LHCN-M2 (cell line): ENCODE measurements around the gene PCCA. TPM values are rescaled to one million over a fixed set of nuclear protein-coding genes. Genes with fewer than 3 reads are reported as not detected.
A peak's percentile ranks its signal among the peaks of the same experiment; 100 is the strongest.

Source experiments
- DNase-seq: peaks from one replicate; pipeline ENCODE4 v3.0.0-alpha.2; 2012; ENCODE audit warnings: low read depth
- total RNA-seq: library from RNA; depleted of rRNA; stranded (reverse); fragments of >200 nt; gene quantifications from 2 replicates; pipeline ENCODE4 v1.2.3, GENCODE V29; 2014

The PCCA gene
- total RNA-seq, 1 experiment from 2014 or later = 10.5 TPM

DNA sequence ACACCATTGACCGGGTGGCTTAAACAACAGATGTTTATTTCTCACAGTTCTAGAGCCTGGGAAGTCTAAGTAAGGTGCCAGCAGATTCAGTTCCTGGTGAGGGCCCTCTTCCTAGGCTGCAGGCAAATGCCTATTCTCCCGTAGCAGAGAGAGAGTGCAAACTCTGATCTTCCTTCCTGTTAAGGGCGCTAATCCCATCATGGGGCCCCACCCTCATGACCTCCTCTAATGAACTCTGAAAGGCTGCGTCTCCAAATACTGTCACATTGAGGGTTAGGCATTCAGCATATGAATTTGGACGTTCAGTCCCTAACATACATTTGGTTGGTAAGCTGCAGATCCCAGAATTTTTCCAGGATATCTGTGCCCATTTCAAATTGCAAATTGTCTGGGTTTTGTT lies 370.9 kb downstream of the PCCA start:
- DNase-seq = no peak

DNA sequence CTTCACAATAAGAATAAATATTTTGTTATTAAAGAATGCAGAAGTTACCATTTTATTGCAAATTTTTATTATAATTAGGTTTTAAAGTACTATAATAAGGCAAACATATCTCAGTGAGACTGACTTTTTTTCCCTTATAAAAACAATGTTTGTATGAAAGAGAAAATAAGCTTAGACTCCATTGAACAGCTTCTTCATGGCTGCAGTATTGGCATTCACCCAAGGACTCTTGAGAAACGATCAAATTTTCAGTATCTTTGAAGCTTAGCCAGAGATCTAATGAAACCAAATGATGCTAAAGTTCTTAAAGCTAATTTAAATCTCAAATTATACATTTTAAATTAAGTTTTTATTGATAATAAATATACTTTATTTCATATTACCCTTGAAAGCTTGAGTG lies 371.4 kb downstream of the PCCA start:
- no peak for DNase-seq

DNA sequence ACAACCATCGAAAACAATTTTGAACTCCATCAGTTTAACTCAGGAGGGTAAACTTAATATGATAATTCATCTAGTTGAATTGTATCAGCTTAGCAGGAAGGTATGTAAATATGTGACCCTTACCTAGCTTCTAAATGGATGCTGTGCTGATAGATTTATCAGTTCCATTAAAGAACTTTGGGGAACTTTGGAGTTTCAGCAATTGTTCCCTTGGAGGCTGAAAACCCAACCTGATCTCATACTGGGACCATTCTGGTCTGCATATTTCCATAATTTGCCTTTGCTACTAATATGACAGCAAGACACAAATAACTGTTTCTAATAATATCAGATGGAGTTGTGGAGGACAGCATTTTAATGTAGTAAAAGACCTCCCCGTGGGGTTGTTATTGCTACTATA lies 371.9 kb downstream of the PCCA start:
- DNase-seq = no peak

DNA sequence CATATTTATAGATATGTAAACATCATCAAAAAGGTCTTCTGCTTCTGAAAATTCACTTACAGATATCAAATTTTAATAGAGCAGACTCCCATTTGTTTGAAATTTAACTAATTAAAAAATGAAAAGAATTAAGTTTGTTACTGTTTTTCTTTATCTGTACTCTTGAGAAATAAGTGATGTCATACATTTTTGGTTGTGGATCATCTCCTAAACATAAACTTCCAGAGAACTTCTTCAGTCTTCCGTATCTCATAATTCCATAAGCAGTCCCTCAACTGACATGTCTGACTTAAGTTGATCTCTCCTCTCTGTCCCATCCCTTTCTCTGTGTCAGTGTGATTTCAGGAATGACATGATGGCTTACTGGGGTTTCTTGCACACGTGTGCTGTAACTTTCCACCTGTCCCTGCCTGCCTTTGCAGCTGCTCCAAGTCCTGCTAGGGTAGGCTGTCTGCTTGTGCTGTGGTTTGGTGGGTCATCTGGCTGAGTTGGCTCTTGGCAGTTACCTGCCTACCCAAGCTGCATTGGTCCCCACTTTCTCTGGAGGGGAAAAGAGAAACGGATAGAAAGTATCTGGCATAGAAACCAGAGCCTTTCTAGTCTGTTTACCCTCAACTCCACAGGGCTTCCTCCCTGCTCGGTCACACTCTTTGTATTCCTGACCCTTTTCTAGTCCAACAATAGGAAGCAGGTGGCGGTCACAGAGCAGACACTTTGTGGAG lies 372.6 kb downstream of the PCCA start:
- peak; percentile 55 for DNase-seq

DNA sequence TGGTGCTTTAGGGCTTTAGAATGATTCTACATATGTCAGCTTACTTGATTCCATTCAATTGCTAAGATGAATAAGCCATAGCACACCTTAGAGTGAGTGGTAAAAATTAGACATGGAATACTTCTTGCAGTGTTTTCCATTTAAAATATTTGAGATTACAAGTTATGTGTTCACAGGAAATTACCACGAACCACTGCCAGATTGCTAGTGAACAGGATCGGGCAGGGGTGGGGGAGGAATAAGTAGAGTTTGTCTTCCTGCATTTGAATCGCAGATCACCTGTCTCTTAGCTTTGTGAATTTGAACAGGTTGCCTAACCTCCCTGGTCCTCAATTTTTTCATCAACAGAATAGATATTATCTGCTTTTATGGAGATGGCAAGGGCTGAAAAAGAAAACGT lies 375.1 kb downstream of the PCCA start:
- no peak for DNase-seq

DNA sequence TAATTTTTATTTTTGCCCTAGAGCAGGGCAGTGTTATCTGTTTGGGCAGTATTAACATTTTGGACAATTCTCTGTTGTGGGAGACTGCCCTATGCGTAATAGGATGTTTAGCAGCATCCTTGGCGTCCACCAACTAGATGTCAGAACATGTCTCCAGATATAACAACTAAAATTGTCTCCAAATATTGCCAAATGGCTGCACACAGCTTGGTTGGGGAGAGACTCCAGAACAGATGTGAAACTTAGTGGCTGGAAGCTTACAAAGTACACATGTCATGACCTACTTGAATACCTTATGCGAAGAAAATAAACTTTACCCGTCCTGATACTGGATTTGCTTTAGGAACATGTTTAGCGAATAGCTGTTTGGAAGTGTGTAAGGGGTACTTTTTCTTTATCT lies 376.7 kb downstream of the PCCA start:
- DNase-seq = no peak

DNA sequence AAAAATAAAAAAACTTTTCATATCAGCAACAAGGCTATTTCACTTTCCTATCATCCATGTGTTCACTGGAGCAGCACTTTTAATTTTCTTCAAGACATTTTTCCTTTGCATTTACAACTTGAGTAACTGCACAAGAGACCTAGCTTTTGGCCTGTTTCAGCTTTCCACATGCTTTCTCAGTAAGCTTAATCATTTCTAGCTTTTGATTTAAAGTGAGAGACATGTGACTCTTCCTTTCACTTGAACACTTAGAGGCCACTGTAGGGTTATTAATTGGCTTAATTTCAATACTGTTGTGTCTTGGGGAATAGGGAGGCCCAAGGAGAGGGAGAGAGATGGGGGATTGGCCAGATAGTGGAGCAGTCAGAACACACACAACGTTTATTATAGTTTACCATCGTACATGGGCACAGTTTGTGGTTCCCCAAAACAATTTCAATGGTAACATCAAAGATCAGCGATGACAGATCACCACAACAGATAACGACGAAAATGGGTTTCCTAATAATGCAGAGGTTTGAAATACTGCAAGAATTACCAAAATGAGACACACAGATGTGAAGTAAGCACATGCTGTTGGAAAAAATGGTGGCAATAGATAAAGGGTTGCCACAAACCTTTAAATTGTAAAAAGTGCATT lies 382.1 kb downstream of the PCCA start:
- no peak for DNase-seq

DNA sequence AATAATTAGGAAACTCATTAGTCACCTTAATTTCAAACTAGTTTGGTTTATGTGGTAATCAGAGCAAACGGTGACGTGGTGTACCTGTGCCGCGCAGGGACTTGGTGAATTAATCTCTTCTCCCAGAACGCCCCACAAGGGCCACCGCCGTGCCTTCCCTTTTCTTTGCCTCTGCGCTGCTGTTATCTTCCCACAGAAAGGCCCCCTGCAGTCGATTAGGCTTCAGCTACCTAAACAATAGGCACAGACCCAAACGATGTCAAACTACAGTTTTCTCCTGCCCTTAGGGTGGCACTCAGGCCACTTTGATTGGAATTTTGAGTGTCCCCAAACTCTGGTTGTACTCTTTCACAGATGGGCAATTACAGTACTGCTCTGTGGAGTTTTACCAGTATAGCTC lies 384.2 kb downstream of the PCCA start:
- DNase-seq = no peak

DNA sequence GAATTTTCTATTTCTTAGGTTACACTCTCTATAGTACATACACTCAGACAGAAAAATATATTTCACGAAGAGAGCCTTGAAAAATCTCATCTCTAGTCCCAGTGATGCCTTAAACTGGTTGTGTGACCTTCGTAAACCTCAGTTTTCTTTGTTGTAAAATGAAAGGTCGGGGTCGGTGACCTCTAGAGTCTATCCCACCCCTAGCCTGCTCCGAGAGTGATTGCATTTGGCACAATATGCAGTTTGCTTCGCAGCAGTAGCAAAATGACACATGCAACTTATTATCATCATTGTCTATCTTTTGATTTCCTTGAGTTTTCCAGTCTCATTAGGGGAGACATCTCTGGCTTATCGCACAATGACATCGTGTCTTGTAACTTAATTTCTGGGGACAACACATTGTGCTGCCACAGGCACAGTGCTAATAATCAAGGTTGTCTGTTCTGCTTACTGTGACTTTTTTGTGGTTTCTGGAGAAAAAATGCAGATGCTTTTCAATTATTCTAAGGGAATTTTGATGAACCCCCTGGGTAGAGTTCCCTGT lies 384.7 kb downstream of the PCCA start:
- no peak for DNase-seq

DNA sequence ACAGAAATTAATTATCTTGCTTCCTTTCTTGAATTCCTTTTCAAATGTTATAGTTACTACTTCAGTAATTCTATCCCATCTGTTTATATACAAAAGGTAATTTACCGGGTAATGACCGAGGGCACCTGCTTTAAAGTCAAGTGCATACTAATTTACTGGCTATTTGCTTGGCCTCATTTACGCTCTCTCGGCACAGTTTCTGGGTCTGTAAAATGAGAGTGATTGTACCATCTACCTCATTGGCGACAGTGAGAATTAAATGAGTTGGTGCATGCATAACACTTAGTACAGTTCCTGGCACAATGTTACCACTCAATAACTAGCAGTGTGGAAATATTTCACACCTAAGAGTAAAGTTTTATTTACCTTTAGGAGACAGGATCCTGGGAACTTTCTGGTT lies 388.1 kb downstream of the PCCA start:
- no peak for DNase-seq

DNA sequence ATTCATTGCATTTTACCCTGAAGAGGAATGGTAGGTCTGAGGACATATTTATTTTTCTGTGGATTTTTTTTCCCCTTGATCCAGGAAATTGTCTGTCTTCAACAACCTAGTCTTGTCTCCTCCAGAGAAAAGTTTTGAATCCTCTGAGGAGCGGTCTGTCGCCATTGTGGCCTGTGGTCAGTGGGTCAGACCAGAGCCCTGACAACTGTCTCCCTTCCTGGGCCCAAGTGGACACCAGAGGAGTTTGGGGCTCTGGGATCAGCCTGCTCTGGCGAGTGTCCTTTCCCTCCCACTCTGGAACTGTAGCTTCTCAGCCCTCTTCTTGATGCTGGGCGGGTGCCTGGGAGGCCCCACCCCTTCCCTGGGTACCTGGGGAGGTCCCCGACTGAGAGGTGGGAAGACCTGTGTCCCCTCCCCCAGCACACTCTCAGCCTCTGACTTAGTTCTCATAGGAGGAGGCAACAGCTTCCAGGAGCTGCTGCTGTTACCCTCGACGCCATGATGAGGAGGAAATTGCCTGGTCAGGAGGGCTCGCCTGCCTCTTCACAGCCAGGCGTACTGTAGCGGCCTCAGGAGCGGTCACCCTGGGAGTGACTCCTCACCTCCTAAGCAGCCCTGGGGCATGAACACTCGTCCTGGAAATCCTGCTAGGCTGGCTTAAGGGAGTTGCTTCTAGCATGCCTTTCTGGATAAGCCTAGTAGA lies 389.4 kb downstream of the PCCA start:
- DNase-seq = no peak

DNA sequence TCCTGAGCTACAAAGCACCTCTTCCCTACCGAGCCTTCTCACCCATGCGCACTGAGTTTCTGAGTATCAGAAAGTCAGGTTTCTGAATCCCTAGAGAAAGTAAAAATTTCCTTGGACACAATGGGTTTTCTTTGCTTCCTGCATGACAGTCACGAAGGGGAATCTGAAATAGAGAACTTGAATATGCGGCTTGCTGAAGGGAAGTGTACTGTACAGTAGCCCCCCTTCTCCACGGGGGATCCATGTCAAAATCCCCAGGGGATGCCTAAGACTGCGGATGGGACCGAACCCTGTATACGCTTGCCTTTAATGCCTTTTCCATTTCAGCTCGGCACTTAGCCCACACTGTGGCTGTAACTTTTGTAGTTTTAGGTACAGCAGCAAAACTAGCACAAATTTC lies 391.8 kb downstream of the PCCA start:
- DNase-seq = no peak

DNA sequence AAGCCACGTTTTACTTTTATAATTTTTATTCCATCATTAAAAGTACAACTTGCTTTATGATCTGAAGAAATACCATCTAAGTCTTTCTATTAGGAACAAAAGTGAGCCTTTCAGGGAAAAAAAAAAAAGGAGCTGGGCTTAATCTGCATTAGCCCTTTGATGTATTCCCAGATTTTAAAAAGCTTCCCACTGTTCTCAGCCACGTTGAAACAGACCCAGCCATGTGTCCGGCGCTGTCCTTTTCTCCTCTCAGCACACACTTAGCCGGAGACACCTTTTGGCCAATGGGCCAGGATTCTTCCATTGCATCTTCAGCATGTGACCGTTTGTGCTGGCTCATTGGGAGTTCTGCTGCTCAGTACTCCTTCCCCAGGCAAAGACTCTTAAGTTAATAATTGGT lies 394.2 kb downstream of the PCCA start:
- DNase-seq = no peak

DNA sequence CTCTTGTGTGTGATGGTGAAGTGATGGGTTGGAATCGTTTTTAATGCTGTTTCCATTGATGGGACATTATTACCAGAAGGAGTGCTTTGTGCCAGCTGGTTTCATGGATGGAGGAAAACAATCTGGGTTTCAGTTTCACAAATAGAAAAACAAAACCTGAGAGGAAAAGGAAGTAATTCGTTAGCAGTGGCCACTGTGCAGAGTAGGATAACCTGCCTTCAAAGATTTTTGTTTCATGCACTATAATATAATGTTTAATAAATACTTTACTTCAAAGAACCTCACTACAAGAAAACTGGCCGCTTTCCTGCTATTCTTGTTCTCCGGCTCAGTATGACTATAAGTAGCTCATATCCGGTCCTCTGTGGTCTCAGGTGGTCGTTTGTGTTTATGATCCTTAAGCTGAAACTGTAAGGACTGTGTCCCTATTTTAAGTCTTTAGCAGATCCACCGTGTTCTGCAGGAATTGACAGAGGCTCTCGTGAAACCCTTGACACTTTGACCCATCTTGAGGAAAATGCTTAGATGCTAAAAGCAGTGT lies 395.0 kb downstream of the PCCA start:
- no peak for DNase-seq

DNA sequence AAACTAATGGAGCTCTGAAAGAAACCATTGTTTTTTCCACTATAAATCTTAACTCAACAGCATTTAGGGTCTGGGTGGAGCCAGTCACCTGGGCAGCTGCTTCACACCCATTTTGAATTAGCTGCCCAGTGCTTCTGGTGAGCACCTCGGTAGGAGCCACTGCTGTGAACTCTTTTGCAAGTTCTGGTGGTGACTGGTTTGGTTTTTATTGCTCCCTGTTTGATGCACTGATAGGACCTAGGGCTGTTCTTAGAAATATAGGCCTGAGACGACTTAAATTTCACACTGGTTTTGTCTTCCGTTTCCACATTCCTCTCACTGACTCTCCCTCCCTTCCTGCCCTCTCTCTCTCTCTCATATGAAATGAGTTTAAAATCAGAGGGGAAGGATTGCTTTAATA lies 395.8 kb downstream of the PCCA start:
- no peak for DNase-seq

DNA sequence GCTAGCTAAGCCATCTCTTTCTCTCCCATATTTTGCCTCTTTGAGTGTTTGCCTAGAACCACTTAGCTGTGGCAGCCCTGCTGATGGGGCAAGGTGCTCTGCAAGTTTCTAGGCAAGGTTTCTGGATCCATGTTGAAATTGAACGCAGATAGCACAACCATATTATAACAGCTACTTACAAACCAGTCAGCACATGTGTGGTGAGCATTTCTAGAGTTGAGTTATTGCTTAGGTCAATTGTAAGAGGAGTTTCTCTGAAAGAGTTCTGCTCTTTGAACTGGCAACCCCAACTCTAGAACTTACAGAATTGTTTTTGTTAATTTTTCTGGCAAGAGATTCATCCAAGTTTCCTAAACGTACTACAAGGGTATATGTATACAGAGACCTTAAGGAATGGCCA lies 396.4 kb downstream of the PCCA start:
- DNase-seq = no peak

DNA sequence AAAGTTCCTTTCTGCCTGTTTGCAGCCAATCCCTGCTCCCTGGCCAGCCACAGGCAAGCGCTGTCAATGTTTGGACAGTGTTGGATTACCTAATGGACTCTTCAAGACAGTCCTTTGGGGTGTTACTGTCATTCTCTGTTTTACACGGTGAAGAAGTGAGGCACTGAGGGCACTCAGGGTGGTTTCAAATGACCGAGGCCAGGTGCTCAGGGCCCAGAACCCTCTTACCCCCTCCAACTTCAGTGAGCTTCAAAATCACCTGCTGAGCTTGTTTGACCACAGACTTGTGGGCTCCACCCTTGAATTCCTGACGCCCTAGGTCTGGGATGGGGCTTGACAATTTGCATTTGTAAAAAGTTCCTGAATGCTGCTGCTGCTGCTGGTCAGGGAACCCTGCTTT lies 401.8 kb downstream of the PCCA start:
- peak; percentile 41 for DNase-seq

DNA sequence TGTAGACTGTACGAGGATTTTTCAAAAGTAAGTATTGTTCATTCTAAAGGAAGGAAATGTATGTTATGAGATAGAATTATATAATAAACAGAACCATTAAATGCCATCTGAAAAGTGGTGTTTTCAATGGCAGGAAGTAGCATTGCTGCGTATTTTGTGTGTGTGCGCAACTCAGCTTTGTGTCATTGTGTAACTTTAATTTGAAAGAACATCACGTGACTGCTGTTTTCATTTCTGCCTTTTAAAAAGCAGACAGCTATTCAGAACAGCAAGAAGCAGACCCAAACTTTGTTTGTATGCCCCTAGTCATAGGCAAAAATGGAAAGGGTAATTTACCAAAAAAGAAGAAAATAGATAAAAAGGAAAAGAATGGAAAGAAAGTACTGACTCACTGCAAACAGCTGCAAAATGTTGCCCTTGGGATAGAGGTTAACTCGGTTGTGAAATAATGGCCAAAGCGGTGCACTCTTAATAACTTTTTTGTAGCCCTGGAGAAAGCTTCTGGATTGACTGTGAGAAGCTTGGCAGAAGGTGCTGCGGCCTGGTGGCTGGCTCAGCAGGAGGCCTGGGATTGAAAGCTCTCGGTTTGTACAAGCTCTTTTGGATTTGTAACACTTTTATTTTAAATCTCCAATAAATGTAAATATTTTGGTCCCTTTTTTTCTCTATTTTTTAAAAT lies 402.4 kb downstream of the PCCA start:
- DNase-seq = peak; percentile 95

DNA sequence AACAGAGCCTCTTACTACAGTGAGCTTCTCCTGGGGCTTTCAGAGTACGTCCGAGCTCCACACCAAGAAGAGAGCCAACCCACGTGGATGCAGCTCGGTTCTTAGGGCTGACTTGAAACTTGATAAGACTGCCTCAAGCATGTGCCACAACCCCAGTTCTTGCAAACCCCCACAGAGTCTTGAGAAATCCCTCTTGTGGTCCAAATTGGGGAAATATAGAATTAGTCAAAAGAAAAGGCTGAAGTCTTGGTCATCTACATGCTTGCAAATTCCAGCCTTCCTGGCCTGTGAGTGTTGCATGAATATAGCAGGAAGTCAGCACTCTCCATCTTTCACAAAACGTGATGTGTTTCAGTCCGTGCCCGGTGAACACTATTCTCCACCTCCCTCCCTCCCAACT lies 404.5 kb downstream of the PCCA start:
- DNase-seq = no peak

DNA sequence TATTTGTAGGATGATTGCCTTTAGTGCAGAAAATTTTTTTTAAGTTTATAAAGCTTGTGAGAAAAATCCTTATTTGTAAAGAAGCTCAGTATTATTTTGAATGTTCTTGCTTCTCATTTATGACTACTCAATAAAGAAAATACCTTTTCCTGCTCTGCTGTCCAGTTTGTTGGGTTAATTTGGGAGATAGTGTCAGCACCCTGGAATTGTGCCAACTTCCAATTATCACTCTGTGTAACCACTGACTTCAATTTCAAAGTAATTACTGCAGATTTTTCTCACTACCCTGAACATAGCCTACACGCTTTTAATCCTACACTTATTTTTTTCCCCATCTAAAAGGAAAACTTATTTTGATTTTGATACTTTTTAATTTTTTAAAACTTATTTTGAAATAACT lies 406.6 kb downstream of the PCCA start:
- no peak for DNase-seq

DNA sequence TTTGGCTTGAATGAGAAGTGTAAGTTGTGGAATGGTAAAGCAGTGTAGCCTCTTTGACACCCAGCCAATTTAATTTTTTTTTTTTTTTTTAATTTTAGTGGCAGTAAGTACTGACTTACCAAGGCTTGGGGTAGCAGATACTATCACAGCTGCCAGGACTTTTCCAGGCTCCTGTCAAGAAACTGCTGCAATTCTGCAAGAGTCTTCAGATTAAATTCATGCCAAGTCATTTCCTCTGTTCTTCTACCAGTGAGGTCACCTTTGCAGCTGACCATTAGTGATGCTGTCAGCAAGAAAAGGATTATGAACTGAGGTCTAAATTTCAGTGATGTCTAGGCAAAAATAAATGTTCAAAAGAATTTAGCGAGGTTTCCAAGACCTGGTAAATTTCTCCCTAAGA lies 408.5 kb downstream of the PCCA start:
- DNase-seq = peak; percentile 99

DNA sequence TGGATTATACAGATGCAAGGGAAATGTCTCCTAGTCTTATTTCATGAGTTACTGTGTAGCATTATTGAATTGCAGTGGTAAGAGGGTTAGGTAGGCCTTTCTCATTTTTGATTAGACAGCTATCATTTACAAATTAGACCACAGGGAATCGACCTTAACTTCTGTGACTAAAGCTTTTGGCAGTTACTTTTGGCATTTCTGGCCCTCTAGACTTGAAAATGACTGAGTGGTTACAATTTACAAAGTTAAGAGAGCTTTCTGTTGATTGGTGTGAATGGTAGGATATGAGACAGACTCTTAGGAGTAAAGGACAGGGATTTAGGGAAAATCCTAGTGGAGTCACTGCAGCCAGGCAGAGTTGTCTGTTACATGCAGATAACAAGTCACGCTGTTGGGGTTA lies 413.6 kb downstream of the PCCA start:
- peak; percentile 59 for DNase-seq
